HEK293 (cell line): ENCODE data around the gene SERGEF.

Source experiments
- CTCF ChIA-PET: fragments of 350-600 bp; formaldehyde crosslinking; extraction: SDS; loops from one replicate; lab custom pipeline; 2021; ENCODE audit warnings: antibody characterized with exemption; lab: Yijun Ruan, JAX
- POLR2A ChIA-PET: fragments of 300-600 bp; formaldehyde crosslinking; extraction: SDS; loops from one replicate; lab custom pipeline; 2020; ENCODE audit warnings: antibody characterized with exemption, inconsistent platforms; lab: Yijun Ruan, JAX
- H3K27ac ChIP-seq: fragments of 200-500 bp; sonication (Bioruptor generic); 2 replicates; pipeline ENCODE4 v1.5.1; 2014; ENCODE audit warnings: low read depth, low read length, control low read depth, inconsistent platforms; ENCODE audit errors: extremely low read depth
- H3K36me3 ChIP-seq, 2 experiments: fragments of 200-500 bp in 1 of 2; sonication (Bioruptor generic) in 1 of 2; 1 replicate in 1 of 2; 2 replicates in 1 of 2; pipeline ENCODE4 v1.5.1; 2014 to 2017; ENCODE audit warnings: inconsistent platforms in 2 of 2, low read length in 2 of 2; ENCODE audit not compliant: control insufficient read depth in 2 of 2, insufficient read depth in 1 of 2
- H3K4me1 ChIP-seq: fragments of 200-500 bp; sonication (Bioruptor generic); 2 replicates; pipeline ENCODE4 v1.5.1; 2014; ENCODE audit warnings: mild to moderate bottlenecking, low read length, inconsistent platforms; ENCODE audit not compliant: control insufficient read depth, insufficient read depth
- H3K4me3 ChIP-seq: 2 replicates; pipeline ENCODE4 v1.5.1; 2011; ENCODE audit warnings: low read depth, mild to moderate bottlenecking, control low read depth, low read length, moderate library complexity
- H3K9me3 ChIP-seq: fragments of 200-500 bp; sonication (Bioruptor generic); 2 replicates; pipeline ENCODE4 v1.5.1; 2014; ENCODE audit warnings: low read depth, low read length, inconsistent platforms; ENCODE audit not compliant: control insufficient read depth, insufficient read depth
- ATF2 ChIP-seq: fragments of 450-650 bp; formaldehyde crosslinking; IDR thresholded peaks from 2 replicates; pipeline ENCODE4 v1.5.1; 2016; ENCODE audit warnings: missing biosample characterization, missing genetic modification characterization, low read depth
- GLIS1 ChIP-seq: fragments of 450-650 bp; formaldehyde crosslinking; IDR thresholded peaks from 2 replicates; pipeline ENCODE4 v1.5.1; 2016; ENCODE audit warnings: missing biosample characterization, missing genetic modification characterization
- KLF10 ChIP-seq: fragments of 450-650 bp; IDR thresholded peaks from 2 replicates; pipeline ENCODE4 v1.5.1; 2018; ENCODE audit warnings: missing biosample characterization, mild to moderate bottlenecking, missing genetic modification characterization
- KLF7 ChIP-seq: fragments of 450-650 bp; formaldehyde crosslinking; IDR thresholded peaks from 2 replicates; pipeline ENCODE4 v1.5.1; 2016; ENCODE audit warnings: missing biosample characterization, missing genetic modification characterization, borderline replicate concordance
- PBX3 ChIP-seq: sonication (generic); formaldehyde crosslinking; IDR thresholded peaks from 2 replicates; pipeline ENCODE4 v1.8.1; 2022; ENCODE audit warnings: mild to moderate bottlenecking, moderate library complexity, missing genetic modification reagents
- PRDM1 ChIP-seq: fragments of 450-650 bp; formaldehyde crosslinking; IDR thresholded peaks from 2 replicates; pipeline ENCODE4; 2016; ENCODE audit warnings: missing biosample characterization, missing genetic modification characterization
- ZNF133 ChIP-seq: fragments of 450-650 bp; formaldehyde crosslinking; IDR thresholded peaks from 2 replicates; pipeline ENCODE4 v1.5.1; 2016; ENCODE audit warnings: missing biosample characterization, missing genetic modification characterization
- ZNF175 ChIP-seq: fragments of 450-650 bp; formaldehyde crosslinking; IDR thresholded peaks from 2 replicates; pipeline ENCODE4 v1.5.1; 2016; ENCODE audit warnings: missing biosample characterization, missing genetic modification characterization
- ZNF19 ChIP-seq: fragments of 450-650 bp; formaldehyde crosslinking; IDR thresholded peaks from 2 replicates; pipeline ENCODE4; 2016; ENCODE audit warnings: missing biosample characterization, missing genetic modification characterization, low read depth
- ZNF26 ChIP-seq: fragments of 450-650 bp; formaldehyde crosslinking; IDR thresholded peaks from 2 replicates; pipeline ENCODE4 v1.5.1; 2016; ENCODE audit warnings: missing biosample characterization, missing genetic modification characterization
- ZNF280D ChIP-seq: fragments of 450-650 bp; formaldehyde crosslinking; IDR thresholded peaks from 2 replicates; pipeline ENCODE4 v1.5.1; 2016; ENCODE audit warnings: missing biosample characterization, missing genetic modification characterization
- ZNF473 ChIP-seq: fragments of 450-650 bp; formaldehyde crosslinking; IDR thresholded peaks from 2 replicates; pipeline ENCODE4 v1.5.1; 2017; ENCODE audit warnings: missing biosample characterization, missing genetic modification characterization
- ZNF510 ChIP-seq: fragments of 450-650 bp; formaldehyde crosslinking; IDR thresholded peaks from 2 replicates; pipeline ENCODE4 v1.5.1; 2018; ENCODE audit warnings: mild to moderate bottlenecking, missing genetic modification characterization, missing biosample characterization; ENCODE audit not compliant: insufficient replicate concordance
- ZNF555 ChIP-seq: fragments of 450-650 bp; formaldehyde crosslinking; conservative IDR thresholded peaks from 2 replicates; pipeline ENCODE4 v1.5.1; 2017; ENCODE audit warnings: missing biosample characterization, mild to moderate bottlenecking, missing genetic modification characterization, inconsistent platforms
- ZNF629 ChIP-seq: fragments of 450-650 bp; formaldehyde crosslinking; IDR thresholded peaks from 2 replicates; pipeline ENCODE4 v1.5.1; 2017; ENCODE audit warnings: missing biosample characterization, missing genetic modification characterization
- ZNF776 ChIP-seq: fragments of 450-650 bp; formaldehyde crosslinking; IDR thresholded peaks from 2 replicates; pipeline ENCODE4 v1.5.0; 2017; ENCODE audit warnings: missing biosample characterization, missing genetic modification characterization, borderline replicate concordance
- ZNF830 ChIP-seq: fragments of 450-650 bp; IDR thresholded peaks from 2 replicates; pipeline ENCODE4 v1.5.0; 2018; ENCODE audit warnings: missing biosample characterization, missing genetic modification characterization, low read depth, mild to moderate bottlenecking, moderate library complexity
- ZSCAN4 ChIP-seq: fragments of 450-650 bp; formaldehyde crosslinking; IDR thresholded peaks from 2 replicates; pipeline ENCODE4 v1.5.1; 2017; ENCODE audit warnings: missing biosample characterization, missing genetic modification characterization
- TF ChIP-seq, protein P1 (sequence below): fragments of 450-650 bp; formaldehyde crosslinking; IDR thresholded peaks from 2 replicates; pipeline ENCODE4 v1.5.1; 2016; ENCODE audit warnings: missing biosample characterization, missing genetic modification characterization
- TF ChIP-seq, protein P2 (sequence below): fragments of 450-650 bp; formaldehyde crosslinking; IDR thresholded peaks from 2 replicates; pipeline ENCODE4 v1.5.1; 2017; ENCODE audit warnings: missing biosample characterization, missing genetic modification characterization

Gene SERGEF

GRCh38 chr11:17864478-17864941 is 148.3 kb downstream of the SERGEF start:
- CTCF ChIA-PET: interaction anchor here (0.7 to 4.0 kb wide), 29 partner anchors 8 to 1307 kb away, joined by 3 to 24 read pairs (median 5); no protein-coding TSS in a partner anchor
- Histone ChIP-seq H3K4me1 (no peaks in the 10 kb centered on the region), H3K9me3 (no peaks in the 10 kb centered on the region), H3K27ac (no peak overlapping the region), H3K36me3 (peaks cover 0 to 14% of the 10 kb centered on the region in 2 experiments; a peak in 1 of 3 replicates), H3K4me3 (no peak overlapping the region)
- POLR2A ChIA-PET: no interaction called here
- TF ChIP-seq, protein P1, sequence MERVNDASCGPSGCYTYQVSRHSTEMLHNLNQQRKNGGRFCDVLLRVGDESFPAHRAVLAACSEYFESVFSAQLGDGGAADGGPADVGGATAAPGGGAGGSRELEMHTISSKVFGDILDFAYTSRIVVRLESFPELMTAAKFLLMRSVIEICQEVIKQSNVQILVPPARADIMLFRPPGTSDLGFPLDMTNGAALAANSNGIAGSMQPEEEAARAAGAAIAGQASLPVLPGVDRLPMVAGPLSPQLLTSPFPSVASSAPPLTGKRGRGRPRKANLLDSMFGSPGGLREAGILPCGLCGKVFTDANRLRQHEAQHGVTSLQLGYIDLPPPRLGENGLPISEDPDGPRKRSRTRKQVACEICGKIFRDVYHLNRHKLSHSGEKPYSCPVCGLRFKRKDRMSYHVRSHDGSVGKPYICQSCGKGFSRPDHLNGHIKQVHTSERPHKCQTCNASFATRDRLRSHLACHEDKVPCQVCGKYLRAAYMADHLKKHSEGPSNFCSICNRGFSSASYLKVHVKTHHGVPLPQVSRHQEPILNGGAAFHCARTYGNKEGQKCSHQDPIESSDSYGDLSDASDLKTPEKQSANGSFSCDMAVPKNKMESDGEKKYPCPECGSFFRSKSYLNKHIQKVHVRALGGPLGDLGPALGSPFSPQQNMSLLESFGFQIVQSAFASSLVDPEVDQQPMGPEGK (tag by site-specific recombination): no peak
- TF ChIP-seq PRDM1 (no peak), GLIS1 (tag by site-specific recombination) (no peak), KLF10 (tag by site-specific recombination) (no peak), ZNF280D (tag by site-specific recombination) (no peak), ZNF19 (tag by site-specific recombination) (no peak)

DNA sequence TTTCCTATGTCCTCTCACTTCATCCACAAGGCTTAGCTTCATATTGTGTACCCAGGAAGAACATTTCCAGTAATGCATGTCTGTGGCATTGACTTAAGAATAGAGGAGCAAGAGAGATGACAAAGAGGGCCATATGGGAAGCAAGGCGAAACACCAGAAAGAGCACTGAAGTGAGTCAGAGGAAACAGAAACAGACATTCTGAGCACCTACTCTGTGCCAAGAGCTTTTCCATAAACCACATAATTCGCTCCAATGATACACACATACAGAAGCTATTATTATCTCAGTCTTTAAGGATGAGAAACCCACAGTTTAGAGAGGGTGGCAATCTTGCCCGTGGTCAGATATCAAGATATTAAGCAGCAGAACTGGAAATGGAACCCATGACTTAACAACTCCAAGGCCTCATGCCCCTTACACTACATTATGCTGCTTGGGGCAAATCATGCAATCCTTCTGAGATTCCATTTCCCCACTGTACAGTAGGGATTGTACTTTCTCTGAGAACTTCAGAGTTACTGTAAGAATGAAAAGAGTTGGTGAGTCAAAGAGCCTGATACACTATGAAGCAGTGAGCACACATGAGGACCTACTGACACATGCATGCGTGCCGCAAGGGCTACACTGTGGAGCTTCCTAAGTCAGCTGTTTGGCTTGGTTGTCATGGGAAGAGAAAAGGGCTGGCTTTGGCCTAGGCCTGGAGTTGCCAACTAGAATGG is 151.7 kb downstream of the SERGEF start:
- no peak overlapping the region for H3K27ac ChIP-seq
- POLR2A ChIA-PET: no interaction called here
- H3K9me3 ChIP-seq: no peaks in the 10 kb centered on the region
- no peaks in the 10 kb centered on the region for H3K4me1 ChIP-seq
- CTCF ChIA-PET: interaction anchor here (0.7 to 4.0 kb wide), 7 partner anchors 9 to 131 kb away, joined by 3 to 24 read pairs (median 3); no protein-coding TSS in a partner anchor
- no peak overlapping the region for H3K4me3 ChIP-seq
- H3K36me3 ChIP-seq: peaks cover 0 to 17% of the 10 kb centered on the region in 2 experiments; a peak in 1 of 3 replicates
- no peak for TF ChIP-seq ZNF830 (tag by site-specific recombination)
- no peak for TF ChIP-seq ZNF473 (tag by site-specific recombination)
- no peak for TF ChIP-seq ZNF26
- no peak for TF ChIP-seq ZNF555 (tag by site-specific recombination)
- no peak for TF ChIP-seq ZNF776 (tag by site-specific recombination)
- TF ChIP-seq PBX3 (CRISPR knock-in tag): no peak
- no peak for TF ChIP-seq KLF7 (tag by site-specific recombination)
- no peak for TF ChIP-seq ZNF133
- TF ChIP-seq ZNF629 (tag by site-specific recombination): no peak
- TF ChIP-seq, protein P2, sequence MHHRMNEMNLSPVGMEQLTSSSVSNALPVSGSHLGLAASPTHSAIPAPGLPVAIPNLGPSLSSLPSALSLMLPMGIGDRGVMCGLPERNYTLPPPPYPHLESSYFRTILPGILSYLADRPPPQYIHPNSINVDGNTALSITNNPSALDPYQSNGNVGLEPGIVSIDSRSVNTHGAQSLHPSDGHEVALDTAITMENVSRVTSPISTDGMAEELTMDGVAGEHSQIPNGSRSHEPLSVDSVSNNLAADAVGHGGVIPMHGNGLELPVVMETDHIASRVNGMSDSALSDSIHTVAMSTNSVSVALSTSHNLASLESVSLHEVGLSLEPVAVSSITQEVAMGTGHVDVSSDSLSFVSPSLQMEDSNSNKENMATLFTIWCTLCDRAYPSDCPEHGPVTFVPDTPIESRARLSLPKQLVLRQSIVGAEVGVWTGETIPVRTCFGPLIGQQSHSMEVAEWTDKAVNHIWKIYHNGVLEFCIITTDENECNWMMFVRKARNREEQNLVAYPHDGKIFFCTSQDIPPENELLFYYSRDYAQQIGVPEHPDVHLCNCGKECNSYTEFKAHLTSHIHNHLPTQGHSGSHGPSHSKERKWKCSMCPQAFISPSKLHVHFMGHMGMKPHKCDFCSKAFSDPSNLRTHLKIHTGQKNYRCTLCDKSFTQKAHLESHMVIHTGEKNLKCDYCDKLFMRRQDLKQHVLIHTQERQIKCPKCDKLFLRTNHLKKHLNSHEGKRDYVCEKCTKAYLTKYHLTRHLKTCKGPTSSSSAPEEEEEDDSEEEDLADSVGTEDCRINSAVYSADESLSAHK: no peak
- no peak for TF ChIP-seq ATF2 (tag by site-specific recombination)
- no peak for TF ChIP-seq ZNF510
- TF ChIP-seq ZNF175 (tag by site-specific recombination): no peak
- no peak for TF ChIP-seq ZSCAN4 (tag by site-specific recombination)
